MM.1S (cell line): Measurements from ENCODE around the gene PRKAR1B.

Experiments
- CTCF ChIP-seq: fragments of 300-600 bp; sonication (generic); IDR thresholded peaks from 2 replicates; pipeline ENCODE4 v1.5.1; 2016; ENCODE audit warnings: antibody characterized with exemption, low read length, mixed read lengths
- EZH2phosphoT487 ChIP-seq: fragments of 300-600 bp; sonication (generic); IDR thresholded peaks from 2 replicates; pipeline ENCODE4 v1.6.1; 2018; ENCODE audit warnings: antibody characterized with exemption, low read length

- TF ChIP-seq CTCF = no peak
- no peak for TF ChIP-seq EZH2phosphoT487
These were observed 113.5 kb downstream of the PRKAR1B start for GRCh38 chr7:613442-614140.
